HepG2 (cell line): ENCODE measurements around the gene USP2. TPM values are rescaled to one million over a fixed set of nuclear protein-coding genes. Genes with fewer than 3 reads are reported as not detected.

Experiments used
- ATAC-seq: fragments of 200-7000 bp; cut with Tn5 transposase; 3 replicates; pipeline ENCODE4 v1.9.1; 2020; ENCODE audit warnings: mild to moderate bottlenecking, moderate library complexity
- BruUV-seq: library from RNA; stranded (reverse); fragments of 400-500 nt; replicated peaks from 2 replicates; lab custom pipeline; 2021; lab: Mats Ljungman, UMichigan
- CTCF ChIA-PET: fragments of 300-600 bp; formaldehyde crosslinking; extraction: SDS; loops from one replicate; lab custom pipeline; 2021; ENCODE audit warnings: low total read pairs, inconsistent platforms, low intra/inter-chr PET ratio; lab: Yijun Ruan, JAX
- POLR2A ChIA-PET: fragments of 350-600 bp; sonication (Branson Sonifier 250); formaldehyde crosslinking; loops from one replicate; lab custom pipeline; 2020; ENCODE audit warnings: antibody characterized with exemption, inconsistent platforms; lab: Yijun Ruan, JAX
- DNase-seq: peaks from one replicate; pipeline ENCODE4 v3.0.0-alpha.2; 2015; ENCODE audit warnings: low spot score
- FAIRE-seq: peaks from 3 replicates; lab custom pipeline; 2011; peaks lifted over from hg19 to GRCh38; lab: Jason Lieb, UNC
- H2AFZ ChIP-seq: one replicate; pipeline ENCODE4 v1.6.1; 2011; ENCODE audit warnings: low read length, inconsistent platforms
- H3K27ac ChIP-seq: fragments of 300-600 bp; 3 replicates; pipeline ENCODE4 v1.8.0; 2011; ENCODE audit warnings: mixed run types, mild to moderate bottlenecking, mixed read lengths, low read length, inconsistent platforms; ENCODE audit not compliant: insufficient read depth; ENCODE audit errors: extremely low read length
- H3K27me3 ChIP-seq, 2 experiments: fragments of 200-600 bp in 1 of 2; 2 replicates in 1 of 2; 3 replicates in 1 of 2; pipeline versions ENCODE4 v1.6.0 to v1.8.0; 2011; ENCODE audit warnings: low read length in 2 of 2, mild to moderate bottlenecking in 2 of 2, moderate library complexity in 2 of 2, inconsistent platforms in 1 of 2; ENCODE audit not compliant: insufficient read depth in 2 of 2, control insufficient read depth in 1 of 2
- H3K36me3 ChIP-seq, 2 experiments: fragments of 200-600 bp in 1 of 2; replicated peaks in 1 of 2; 2 replicates in 1 of 2; 3 replicates in 1 of 2; pipeline versions ENCODE4 v1.5.1 to v1.8.0; 2011; ENCODE audit warnings: low read length in 2 of 2, inconsistent platforms in 1 of 2; ENCODE audit not compliant: insufficient read depth in 2 of 2, control insufficient read depth in 1 of 2
- H3K4me1 ChIP-seq: 2 replicates; pipeline ENCODE4 v1.5.1; 2012; ENCODE audit warnings: low read length, inconsistent platforms; ENCODE audit not compliant: insufficient read depth
- H3K4me2 ChIP-seq: 2 replicates; pipeline ENCODE4 v1.6.0; 2011; ENCODE audit warnings: low read depth, low read length, inconsistent platforms
- H3K4me3 ChIP-seq, 3 experiments: fragments of 200-600 bp in 1 of 3; sonication (generic), shearing (Covaris generic) in 1 of 3; replicated peaks in 1 of 3; 2 replicates each; pipeline ENCODE4 v1.5.1; 2011 to 2016; ENCODE audit warnings: low read length in 3 of 3, inconsistent platforms in 2 of 3, low read depth in 2 of 3, mild to moderate bottlenecking in 2 of 3, control low read depth in 1 of 3, mixed read lengths in 1 of 3; ENCODE audit not compliant: insufficient read depth in 1 of 3
- H3K79me2 ChIP-seq: one replicate; pipeline ENCODE4 v1.6.1; 2011; ENCODE audit warnings: low read length, inconsistent platforms; ENCODE audit not compliant: insufficient read depth
- H3K9ac ChIP-seq: 2 replicates; pipeline ENCODE4 v1.6.0; 2011; ENCODE audit warnings: mild to moderate bottlenecking, low read depth, low read length, inconsistent platforms; ENCODE audit not compliant: insufficient read depth
- H3K9me3 ChIP-seq: 2 replicates; pipeline ENCODE4 v1.5.1; 2012; ENCODE audit warnings: mild to moderate bottlenecking, low read length
- H4K20me1 ChIP-seq: 2 replicates; pipeline ENCODE4 v1.6.0; 2011; ENCODE audit warnings: inconsistent platforms, mild to moderate bottlenecking, low read length, moderate library complexity; ENCODE audit not compliant: insufficient read depth
- FOXO4 ChIP-seq: sonication (generic); formaldehyde crosslinking; conservative IDR thresholded peaks from 2 replicates; pipeline ENCODE4 v1.8.1; 2023; ENCODE audit warnings: missing genetic modification reagents
- MYPOP ChIP-seq: sonication (generic); formaldehyde crosslinking; IDR thresholded peaks from 2 replicates; pipeline ENCODE4 v1.8.1; 2023; ENCODE audit warnings: mild to moderate bottlenecking, moderate library complexity, missing genetic modification reagents
- NAIF1 ChIP-seq: sonication (generic); formaldehyde crosslinking; IDR thresholded peaks from 2 replicates; pipeline ENCODE4 v1.5.0; 2020; ENCODE audit warnings: mild to moderate bottlenecking, missing genetic modification reagents, borderline replicate concordance
- RFX1 ChIP-seq: fragments of 450-650 bp; IDR thresholded peaks from 2 replicates; pipeline ENCODE4 v1.6.1; 2017
- TBP ChIP-seq: sonication (generic); formaldehyde crosslinking; IDR thresholded peaks from 2 replicates; pipeline ENCODE4 v1.5.0; 2020; ENCODE audit warnings: missing genetic modification reagents
- TFAP4 ChIP-seq: sonication (generic); IDR thresholded peaks from 2 replicates; pipeline ENCODE4 v1.6.1; 2016; ENCODE audit warnings: low read depth, borderline replicate concordance
- WGBS: methylation state at CpG from one replicate; pipeline ENCODE4 v1.1.6; 2017; ENCODE audit warnings: low lambda C conversion rate; 5-methylcytosine and 5-hydroxymethylcytosine counted together
- in situ Hi-C: cut with HindIII; loops from 2 replicates; pipeline ENCODE4 v1.10.0; 2017; ENCODE audit warnings: low pct_unique_long_range_greater_than_20kb; ENCODE audit not compliant: extremely low pct_ligation_motif_present
- intact Hi-C: fragments of 100-400 bp; cut with micrococcal nuclease; formaldehyde crosslinking; loops from one replicate; pipeline ENCODE4 v1.10.0; 2022; ENCODE audit not compliant: unreplicated experiment
- polyA plus RNA-seq, 8 experiments: library from polyadenylated mRNA; depleted of rRNA in 3 of 8; stranded (reverse) in 7 of 8; unstranded in 1 of 8; fragments of >200 nt; fragmentation: Illumina TruSeq in 4 of 8; extraction: Trizol in 4 of 8; gene quantifications; 2 replicates each; pipeline versions ENCODE4 v1.2.1 to v1.2.3, GENCODE V29; 2011 to 2016; ENCODE audit warnings: low read depth in 4 of 8, missing spikeins in 1 of 8, mixed read lengths in 1 of 8; ENCODE audit not compliant: insufficient read depth in 1 of 8
- total RNA-seq, 5 experiments: library from RNA; depleted of rRNA; stranded (reverse); fragments of >200 nt; fragmentation: Illumina TruSeq; extraction: Trizol; gene quantifications; 2 replicates each; pipeline ENCODE4 v1.2.3, GENCODE V29; 2016; ENCODE audit warnings: low read depth in 1 of 5

Gene USP2
- total and polyA plus RNA-seq, 2 of the 13 experiments (the other 11 are each of a cell fraction or from before 2014, with no cell fraction given) = 2.5 to 6.0 TPM

GRCh38 chr11:119378851-119379465 is 2.5 kb downstream of the USP2 start (continued):
- TF ChIP-seq MYPOP (CRISPR knock-in tag) (no peak), RFX1 (no peak), FOXO4 (no peak), NAIF1 (CRISPR knock-in tag) (no peak)

GRCh38 chr11:119377961-119378667 is 3.4 kb downstream of the USP2 start:
- no peaks in the 10 kb centered on the region; a peak in 1 of 5 replicates for H3K27me3 ChIP-seq
- H4K20me1 ChIP-seq = no peaks in the 10 kb centered on the region
- DNase-seq (no peak), ATAC-seq (no peak)
- H3K9ac ChIP-seq = 0 out of 2 replicates have a peak overlapping the region, but pooled peaks have one; percentile 18
- H3K36me3 ChIP-seq = no peaks in the 10 kb centered on the region
- TF ChIP-seq TBP (CRISPR knock-in tag) (no peak), TFAP4 (peak; percentile 31; the same call in 1 of the 2 replicates)
- TF ChIP-seq, all 625 proteins: peak for 1
- H3K4me3 ChIP-seq = peak overlapping the region in 1 of 3 experiments; percentile 25; a peak in 1 of 6 replicates
- POLR2A ChIA-PET = interaction anchor here (1.5 kb wide), 1 partner anchor 10 kb away, joined by 7 read pairs; no protein-coding TSS in a partner anchor
- peak overlapping the region; percentile 42 for H3K4me2 ChIP-seq
- no peaks in the 10 kb centered on the region for H3K9me3 ChIP-seq
- CTCF ChIA-PET = no interaction called here
- in situ Hi-C loops = loop anchor here (5.0 kb wide), 1 partner anchor 94 kb away; no protein-coding TSS in a partner anchor
- no peak overlapping the region for H2AFZ ChIP-seq
- H3K79me2 ChIP-seq = peaks cover 25% of the 10 kb centered on the region
- 69% methylated on average over 4 of the region's 6 CpGs for WGBS
- H3K27ac ChIP-seq = peak overlapping the region; percentile 68
- H3K4me1 ChIP-seq = peaks cover 92% of the 10 kb centered on the region
- no peak for FAIRE-seq
- intact Hi-C loops = no loop called here
- no TSS peak for BruUV-seq
